Muscle layer of colon (tissue), 2 donors: ENCODE measurements around the gene SHISA2.

Source experiments
- H3K27ac ChIP-seq: one replicate; pipeline ENCODE4 v1.7.0; 2013; ENCODE audit warnings: low read depth, mild to moderate bottlenecking, low read length, moderate library complexity
- H3K27me3 ChIP-seq, 2 donors: one replicate each; pipeline ENCODE4 v1.7.0; 2013; ENCODE audit warnings: low read length in 2 of 2, mild to moderate bottlenecking in 2 of 2; ENCODE audit not compliant: insufficient read depth in 2 of 2, control insufficient read depth in 1 of 2
- H3K36me3 ChIP-seq: one replicate; pipeline ENCODE4 v1.7.0; 2013; ENCODE audit warnings: mild to moderate bottlenecking, low read length; ENCODE audit not compliant: insufficient read depth
- H3K4me1 ChIP-seq: one replicate; pipeline ENCODE4 v1.7.0; 2013; ENCODE audit warnings: mild to moderate bottlenecking, low read length; ENCODE audit not compliant: insufficient read depth
- H3K4me3 ChIP-seq, 2 donors: one replicate each; pipeline ENCODE4 v1.7.0; 2013; ENCODE audit warnings: low read length in 2 of 2, low read depth in 1 of 2, mild to moderate bottlenecking in 1 of 2, moderate library complexity in 1 of 2
- H3K9ac ChIP-seq: one replicate; pipeline ENCODE4 v1.7.0; 2013; ENCODE audit warnings: low read length
- H3K9me3 ChIP-seq: one replicate; pipeline ENCODE4 v1.7.0; 2013; ENCODE audit warnings: mild to moderate bottlenecking, low read length
- donor health status: abdominal sarcoma.
- donor health status: Adenocarcinoma of cecum.

Gene SHISA2

DNA sequence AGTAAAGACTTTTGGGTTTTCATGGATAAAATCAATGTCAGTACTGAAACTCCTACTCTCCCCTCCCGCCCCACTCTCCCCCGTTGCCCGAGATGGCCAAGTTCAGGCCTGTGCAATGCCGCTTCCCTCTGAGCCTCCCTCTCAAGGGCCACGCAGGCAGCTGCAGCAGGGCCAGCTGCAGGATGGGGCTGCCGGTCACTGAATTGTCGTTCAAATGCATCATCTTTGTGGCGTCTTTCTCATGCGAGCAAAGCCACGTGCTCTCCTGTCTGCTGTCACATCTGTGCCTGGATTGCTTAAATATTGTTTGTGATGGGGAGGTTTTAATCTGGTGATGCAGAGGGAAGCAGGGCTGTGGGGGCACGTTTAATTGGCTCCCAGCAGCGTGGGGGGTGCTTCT lies 26.6 kb downstream of the SHISA2 start:
- no peak overlapping the region for H3K27ac ChIP-seq
- H3K9me3 ChIP-seq: no peaks in the 10 kb centered on the region
- no peaks in the 10 kb centered on the region for H3K36me3 ChIP-seq
- H3K9ac ChIP-seq: no peak overlapping the region
- H3K4me1 ChIP-seq: no peaks in the 10 kb centered on the region
- H3K27me3 ChIP-seq: no peaks in the 10 kb centered on the region
- H3K4me3 ChIP-seq: no peak overlapping the region

GRCh38 chr13:26024558-26024957 lies 27.3 kb downstream of the SHISA2 start:
- H3K27me3 ChIP-seq: no peaks in the 10 kb centered on the region
- H3K9ac ChIP-seq: no peak overlapping the region
- H3K4me3 ChIP-seq: no peak overlapping the region
- H3K36me3 ChIP-seq: no peaks in the 10 kb centered on the region
- H3K27ac ChIP-seq: no peak overlapping the region
- no peaks in the 10 kb centered on the region for H3K4me1 ChIP-seq
- H3K9me3 ChIP-seq: no peaks in the 10 kb centered on the region

DNA sequence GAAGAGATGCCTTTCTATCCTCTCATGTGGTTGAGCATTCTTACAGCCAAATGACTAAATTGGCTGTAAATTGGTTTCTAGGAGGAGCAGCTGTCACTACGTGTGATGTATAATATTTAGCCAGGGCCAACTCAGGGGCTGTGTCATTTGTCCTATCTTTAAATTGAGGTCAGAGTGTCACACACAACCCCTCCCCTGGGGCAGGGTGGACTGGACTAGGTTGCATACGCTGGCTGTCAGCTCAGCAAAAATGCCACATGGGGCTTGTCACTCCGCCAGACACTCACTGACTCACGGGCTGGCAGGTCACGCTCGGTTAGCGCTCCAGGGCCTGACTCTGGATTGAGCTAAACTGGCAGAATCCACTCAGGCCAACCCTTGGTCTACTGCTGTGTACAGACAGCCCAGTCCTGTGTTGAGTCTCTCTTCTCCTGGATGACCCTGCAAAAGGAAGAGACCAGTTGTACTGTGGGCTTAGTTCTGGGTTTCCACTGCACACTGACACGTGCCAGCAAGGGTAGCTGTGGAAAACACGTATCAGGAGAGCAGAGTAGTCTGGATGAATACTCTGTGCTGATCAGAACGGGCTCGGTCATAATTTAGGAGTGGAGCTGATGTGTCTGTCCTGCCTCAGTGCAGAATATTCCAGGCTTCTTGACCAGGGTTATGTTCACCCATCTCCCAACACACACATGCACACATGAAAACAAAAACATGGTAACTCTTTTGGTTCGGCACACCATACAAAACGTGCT lies 29.1 kb downstream of the SHISA2 start:
- H3K4me3 ChIP-seq: no peak overlapping the region
- H3K36me3 ChIP-seq: no peaks in the 10 kb centered on the region
- no peaks in the 10 kb centered on the region for H3K27me3 ChIP-seq
- H3K4me1 ChIP-seq: no peaks in the 10 kb centered on the region
- H3K9ac ChIP-seq: no peak overlapping the region
- H3K9me3 ChIP-seq: no peaks in the 10 kb centered on the region
- H3K27ac ChIP-seq: no peak overlapping the region

DNA sequence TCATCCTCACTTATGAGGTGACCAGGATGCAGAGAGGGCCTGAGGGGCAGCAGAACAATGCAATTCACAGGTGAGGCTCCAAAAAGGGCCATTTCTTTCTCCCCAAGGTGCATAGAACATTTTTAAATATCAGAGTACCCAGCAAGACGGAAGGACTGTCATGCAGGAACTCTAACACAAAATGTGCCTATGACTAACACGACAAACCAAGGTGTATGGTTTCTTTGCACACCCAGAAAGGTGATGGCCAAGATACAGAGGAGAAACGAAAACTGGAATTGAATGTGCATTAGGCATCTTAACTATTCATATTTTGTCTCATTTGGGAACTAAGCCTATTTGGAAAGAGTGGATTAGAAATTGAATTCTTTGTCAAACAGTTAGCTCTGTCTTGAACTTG lies 29.9 kb downstream of the SHISA2 start:
- no peaks in the 10 kb centered on the region for H3K27me3 ChIP-seq
- H3K27ac ChIP-seq: no peak overlapping the region
- H3K4me1 ChIP-seq: no peaks in the 10 kb centered on the region
- H3K9ac ChIP-seq: no peak overlapping the region
- H3K36me3 ChIP-seq: no peaks in the 10 kb centered on the region
- no peak overlapping the region for H3K4me3 ChIP-seq
- no peaks in the 10 kb centered on the region for H3K9me3 ChIP-seq

DNA sequence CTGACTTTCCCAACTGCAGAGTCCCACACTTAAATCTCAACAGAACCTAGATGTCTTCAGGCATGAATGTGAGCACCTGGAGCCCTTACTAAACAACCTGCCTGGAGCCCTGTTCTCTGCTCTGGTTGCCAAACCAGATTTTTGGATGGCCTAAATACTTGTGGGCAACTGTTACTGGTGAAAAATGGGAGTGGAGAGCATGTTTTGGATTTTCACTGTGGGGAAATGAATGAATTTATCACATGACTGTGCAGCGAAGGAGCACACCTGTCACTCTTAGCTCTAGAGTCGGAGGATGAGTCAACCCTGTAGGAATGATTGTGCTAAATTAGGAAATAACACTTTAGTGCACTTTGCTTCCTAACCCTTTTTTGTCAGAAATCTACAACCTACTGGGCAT lies 30.3 kb downstream of the SHISA2 start:
- Histone ChIP-seq H3K27me3 (no peaks in the 10 kb centered on the region), H3K4me1 (no peaks in the 10 kb centered on the region)

GRCh38 chr13:26020891-26021290 lies 30.9 kb downstream of the SHISA2 start:
- no peaks in the 10 kb centered on the region for H3K27me3 ChIP-seq
- no peak overlapping the region for H3K27ac ChIP-seq
- no peaks in the 10 kb centered on the region for H3K36me3 ChIP-seq
- H3K9me3 ChIP-seq: no peaks in the 10 kb centered on the region
- no peak overlapping the region for H3K9ac ChIP-seq
- H3K4me3 ChIP-seq: no peak overlapping the region
- no peaks in the 10 kb centered on the region for H3K4me1 ChIP-seq

More for the DNA sequence above, 30.3 kb downstream of the SHISA2 start:
- no peak overlapping the region for H3K9ac ChIP-seq
- H3K36me3 ChIP-seq: no peaks in the 10 kb centered on the region
- no peak overlapping the region for H3K4me3 ChIP-seq
- H3K27ac ChIP-seq: no peak overlapping the region
- no peaks in the 10 kb centered on the region for H3K9me3 ChIP-seq

GRCh38 chr13:26019881-26020870 lies 31.6 kb downstream of the SHISA2 start:
- no peak overlapping the region for H3K4me3 ChIP-seq
- no peaks in the 10 kb centered on the region for H3K27me3 ChIP-seq
- no peak overlapping the region for H3K9ac ChIP-seq
- H3K9me3 ChIP-seq: no peaks in the 10 kb centered on the region
- no peak overlapping the region for H3K27ac ChIP-seq
- no peaks in the 10 kb centered on the region for H3K4me1 ChIP-seq
- H3K36me3 ChIP-seq: no peaks in the 10 kb centered on the region

- no peaks in the 10 kb centered on the region for H3K36me3 ChIP-seq
- no peaks in the 10 kb centered on the region for H3K4me1 ChIP-seq
- H3K4me3 ChIP-seq: no peak overlapping the region
- no peaks in the 10 kb centered on the region for H3K27me3 ChIP-seq
- H3K9me3 ChIP-seq: no peaks in the 10 kb centered on the region
- no peak overlapping the region for H3K27ac ChIP-seq
- no peak overlapping the region for H3K9ac ChIP-seq
Measured at GRCh38 chr13:26019251-26019650, 32.6 kb downstream of the SHISA2 start.

DNA sequence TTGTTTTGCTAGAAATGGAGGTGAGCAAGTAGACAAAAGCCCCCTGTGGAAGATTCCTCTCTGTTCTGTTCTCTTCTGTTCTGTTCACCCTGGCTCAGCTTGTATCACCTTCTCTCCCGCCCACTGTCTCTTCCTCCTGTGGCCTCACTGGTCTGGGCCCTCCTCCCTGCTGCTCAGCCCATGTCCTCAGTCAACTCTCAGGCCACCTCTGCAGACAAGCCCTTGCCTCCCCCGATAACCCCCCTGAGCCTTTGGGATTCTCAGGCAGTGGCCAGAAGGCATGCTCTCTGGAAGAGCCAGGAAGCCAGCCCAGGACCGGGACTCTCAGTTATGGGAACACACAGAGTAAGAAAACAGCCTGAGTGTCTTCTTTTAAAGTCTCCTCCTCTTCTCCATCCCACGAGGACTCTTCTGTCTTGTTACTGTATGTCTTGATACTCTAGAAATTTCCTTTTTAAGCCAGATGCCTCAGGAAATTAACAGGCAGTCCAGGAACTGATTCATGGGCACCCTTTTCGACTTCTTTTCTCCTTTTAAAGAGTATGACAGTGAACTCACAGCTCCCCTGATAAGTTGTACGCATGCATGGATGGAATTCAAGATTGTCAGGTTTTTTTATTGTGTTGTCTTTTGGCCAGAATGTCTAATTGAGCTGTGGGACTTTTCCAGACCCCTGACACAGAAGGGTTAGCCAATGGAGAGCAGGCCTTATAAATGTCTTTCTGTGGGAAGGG lies 33.7 kb downstream of the SHISA2 start:
- no peak overlapping the region for H3K27ac ChIP-seq
- H3K36me3 ChIP-seq: no peaks in the 10 kb centered on the region
- no peak overlapping the region for H3K9ac ChIP-seq
- H3K4me1 ChIP-seq: no peaks in the 10 kb centered on the region
- H3K27me3 ChIP-seq: peaks cover 0 to 1% of the 10 kb centered on the region in 2 donors
- no peak overlapping the region for H3K4me3 ChIP-seq
- no peaks in the 10 kb centered on the region for H3K9me3 ChIP-seq

DNA sequence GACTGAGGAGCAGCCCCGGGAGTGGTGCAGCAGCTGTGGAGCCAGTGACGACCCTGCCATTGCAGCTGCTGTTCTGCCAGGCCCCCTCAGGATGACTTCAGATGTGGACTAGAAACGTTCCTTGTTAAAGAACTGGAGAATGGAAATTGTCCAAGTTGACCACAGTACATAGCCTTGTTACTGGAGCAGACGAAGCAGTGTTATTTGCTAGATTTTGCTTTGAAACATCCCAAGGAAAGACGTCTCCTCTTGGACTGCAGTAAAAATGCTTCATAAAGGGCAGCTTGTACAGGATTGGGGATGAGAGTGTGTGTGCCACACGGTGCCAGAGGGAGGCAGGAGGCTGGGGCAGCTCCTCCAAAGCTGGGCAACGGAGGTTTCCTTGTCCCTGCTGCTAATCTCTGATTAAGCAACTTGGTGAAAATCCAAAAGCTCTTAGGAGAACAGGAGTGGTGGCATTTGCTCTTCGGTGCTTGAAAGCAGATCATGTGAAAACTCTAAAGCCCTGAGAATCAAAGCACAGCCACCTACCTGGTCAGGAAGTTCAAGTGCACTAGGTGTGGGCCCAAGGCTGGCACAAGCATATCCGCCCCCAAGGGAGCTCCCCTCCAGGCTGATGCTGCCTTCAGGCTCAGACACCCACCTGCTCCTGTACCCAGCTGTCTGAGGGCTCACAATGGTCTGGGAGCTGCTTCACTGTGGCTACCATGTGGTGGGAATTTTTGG lies 34.5 kb downstream of the SHISA2 start:
- Histone ChIP-seq H3K27ac (no peak overlapping the region), H3K9ac (no peak overlapping the region), H3K27me3 (peaks cover 0 to 4% of the 10 kb centered on the region in 2 donors)

More for the DNA sequence above, 34.5 kb downstream of the SHISA2 start:
- no peaks in the 10 kb centered on the region for H3K9me3 ChIP-seq
- no peaks in the 10 kb centered on the region for H3K4me1 ChIP-seq
- no peaks in the 10 kb centered on the region for H3K36me3 ChIP-seq
- no peak overlapping the region for H3K4me3 ChIP-seq
